Measurements from ENCODE around the gene ABCC1. TPM values are rescaled to one million over a fixed set of nuclear protein-coding genes. Genes with fewer than 3 reads are reported as not detected.

Gene ABCC1
- total RNA-seq, 2 donors from 2014 or later, result 33.4 to 87.7 TPM

DNA sequence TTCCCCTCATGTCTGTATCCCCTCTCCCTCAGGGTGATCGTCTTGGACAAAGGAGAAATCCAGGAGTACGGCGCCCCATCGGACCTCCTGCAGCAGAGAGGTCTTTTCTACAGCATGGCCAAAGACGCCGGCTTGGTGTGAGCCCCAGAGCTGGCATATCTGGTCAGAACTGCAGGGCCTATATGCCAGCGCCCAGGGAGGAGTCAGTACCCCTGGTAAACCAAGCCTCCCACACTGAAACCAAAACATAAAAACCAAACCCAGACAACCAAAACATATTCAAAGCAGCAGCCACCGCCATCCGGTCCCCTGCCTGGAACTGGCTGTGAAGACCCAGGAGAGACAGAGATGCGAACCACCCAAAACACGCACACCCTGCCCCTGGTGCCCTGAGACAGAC, 191.7 kb downstream of the ABCC1 start:
- Histone ChIP-seq H3K4me1 (replicated peaks) (no peaks in the 10 kb centered on the region), H3K36me3 (peaks cover 4 to 15% of the 10 kb centered on the region in 2 donors), H3K27me3 (replicated peaks; ENCODE audit: insufficient read depth) (no peaks in the 10 kb centered on the region), H3K9me3 (no peaks in the 10 kb centered on the region), H3K4me3 (no peak overlapping the region), H3K27ac (no peak overlapping the region)
- intact Hi-C loops (cut with DNase I), result no loop called here
- WGBS, result 93% methylated on average over 11 of the region's 11 CpGs
- TF ChIP-seq, protein P1, sequence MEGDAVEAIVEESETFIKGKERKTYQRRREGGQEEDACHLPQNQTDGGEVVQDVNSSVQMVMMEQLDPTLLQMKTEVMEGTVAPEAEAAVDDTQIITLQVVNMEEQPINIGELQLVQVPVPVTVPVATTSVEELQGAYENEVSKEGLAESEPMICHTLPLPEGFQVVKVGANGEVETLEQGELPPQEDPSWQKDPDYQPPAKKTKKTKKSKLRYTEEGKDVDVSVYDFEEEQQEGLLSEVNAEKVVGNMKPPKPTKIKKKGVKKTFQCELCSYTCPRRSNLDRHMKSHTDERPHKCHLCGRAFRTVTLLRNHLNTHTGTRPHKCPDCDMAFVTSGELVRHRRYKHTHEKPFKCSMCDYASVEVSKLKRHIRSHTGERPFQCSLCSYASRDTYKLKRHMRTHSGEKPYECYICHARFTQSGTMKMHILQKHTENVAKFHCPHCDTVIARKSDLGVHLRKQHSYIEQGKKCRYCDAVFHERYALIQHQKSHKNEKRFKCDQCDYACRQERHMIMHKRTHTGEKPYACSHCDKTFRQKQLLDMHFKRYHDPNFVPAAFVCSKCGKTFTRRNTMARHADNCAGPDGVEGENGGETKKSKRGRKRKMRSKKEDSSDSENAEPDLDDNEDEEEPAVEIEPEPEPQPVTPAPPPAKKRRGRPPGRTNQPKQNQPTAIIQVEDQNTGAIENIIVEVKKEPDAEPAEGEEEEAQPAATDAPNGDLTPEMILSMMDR (IDR thresholded peaks at IDR 0.05), result no peak
- TF ChIP-seq POLR2A (IDR thresholded peaks at IDR 0.05), result no peak
- no peak for TF ChIP-seq POLR2AphosphoS5 (IDR thresholded peaks at IDR 0.05)
- DNase-seq (ENCODE audit: low spot score), result no peak

DNA sequence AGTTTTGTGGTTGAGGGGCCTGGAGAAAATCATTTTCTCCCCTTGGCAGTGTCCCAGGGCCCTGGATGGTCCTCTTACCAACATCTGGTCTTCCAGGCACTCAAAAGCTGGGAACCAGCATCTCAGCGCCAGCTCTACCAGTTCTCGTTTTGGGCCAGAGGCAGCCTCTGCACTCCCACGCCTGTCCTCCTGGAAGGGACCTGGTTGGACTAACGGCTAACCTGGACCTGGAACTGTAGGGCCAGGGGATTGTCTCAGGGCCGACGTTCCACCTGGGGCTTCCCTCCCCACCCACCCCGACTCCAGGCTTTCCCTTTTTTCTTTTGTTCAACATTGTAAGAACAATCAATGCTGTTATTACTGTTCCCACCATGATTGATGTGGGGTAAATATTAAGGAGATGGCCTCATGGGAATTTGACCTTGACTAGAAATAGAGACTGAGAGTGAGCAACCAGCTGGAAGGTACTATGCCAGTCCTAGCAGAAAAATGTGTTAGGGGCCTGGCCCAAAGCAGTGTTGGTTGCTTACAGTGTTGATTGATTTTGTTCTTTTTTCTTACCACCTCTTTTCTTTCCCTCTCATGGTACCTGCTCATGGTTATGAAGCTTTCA, 192.5 kb downstream of the ABCC1 start:
- intact Hi-C loops (cut with DNase I), result no loop called here
- Histone ChIP-seq H3K27me3 (replicated peaks; ENCODE audit: insufficient read depth) (no peaks in the 10 kb centered on the region), H3K4me3 (no peak overlapping the region), H3K9me3 (no peaks in the 10 kb centered on the region), H3K4me1 (replicated peaks) (no peaks in the 10 kb centered on the region), H3K27ac (no peak overlapping the region), H3K36me3 (peaks cover 4 to 15% of the 10 kb centered on the region in 2 donors)
- TF ChIP-seq POLR2AphosphoS5 (IDR thresholded peaks at IDR 0.05) (no peak), POLR2A (IDR thresholded peaks at IDR 0.05) (no peak)
- TF ChIP-seq, protein P1 (IDR thresholded peaks at IDR 0.05), result no peak
- DNase-seq (ENCODE audit: low spot score), result no peak
- 83% methylated on average over 7 of the region's 7 CpGs for WGBS

DNA sequence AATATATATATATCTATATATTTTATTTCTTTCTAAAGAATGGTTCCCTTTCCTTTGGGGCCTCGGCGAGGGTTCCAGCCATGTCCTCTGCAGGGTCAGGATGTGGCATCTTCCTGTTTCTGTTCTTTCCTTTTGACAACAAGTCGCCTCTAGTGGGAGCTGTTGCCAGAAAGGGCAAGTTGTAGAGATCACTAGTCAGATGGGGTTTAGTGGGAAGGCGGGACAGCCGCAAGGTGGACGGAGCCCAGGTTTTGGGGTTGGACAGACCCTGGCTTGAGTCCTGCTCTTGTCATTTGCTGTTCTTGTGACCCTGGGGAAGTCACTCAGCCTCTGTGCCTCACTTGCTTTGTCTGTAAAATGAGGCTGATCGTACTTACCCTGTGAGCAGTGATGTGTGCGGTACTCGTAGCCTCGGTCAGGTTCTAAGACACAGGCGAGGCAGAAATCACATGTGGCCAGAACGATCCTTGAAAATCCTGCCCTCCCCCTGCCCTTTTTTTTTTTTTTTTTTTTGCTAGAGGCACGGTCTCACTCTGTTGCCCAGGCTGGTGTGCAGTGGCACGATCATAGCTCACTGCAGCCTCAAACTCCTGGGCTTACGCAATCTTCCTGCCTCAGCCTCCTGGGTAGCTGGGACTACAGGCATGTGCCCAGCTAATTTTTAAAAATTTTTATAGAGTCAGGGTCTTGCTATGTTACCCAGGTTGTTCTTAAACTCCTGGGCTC, 193.8 kb downstream of the ABCC1 start:
- WGBS, result 88% methylated on average over 15 of the region's 15 CpGs
- Histone ChIP-seq H3K27ac (no peak overlapping the region), H3K4me3 (no peak overlapping the region), H3K4me1 (replicated peaks) (no peaks in the 10 kb centered on the region), H3K36me3 (peaks cover 4 to 15% of the 10 kb centered on the region in 2 donors), H3K9me3 (no peaks in the 10 kb centered on the region), H3K27me3 (replicated peaks; ENCODE audit: insufficient read depth) (no peaks in the 10 kb centered on the region)
- TF ChIP-seq, protein P1 (IDR thresholded peaks at IDR 0.05), result no peak
- TF ChIP-seq POLR2AphosphoS5 (IDR thresholded peaks at IDR 0.05) (no peak), POLR2A (IDR thresholded peaks at IDR 0.05) (no peak)
- intact Hi-C loops (cut with DNase I), result no loop called here
- no peak for DNase-seq (ENCODE audit: low spot score)

DNA sequence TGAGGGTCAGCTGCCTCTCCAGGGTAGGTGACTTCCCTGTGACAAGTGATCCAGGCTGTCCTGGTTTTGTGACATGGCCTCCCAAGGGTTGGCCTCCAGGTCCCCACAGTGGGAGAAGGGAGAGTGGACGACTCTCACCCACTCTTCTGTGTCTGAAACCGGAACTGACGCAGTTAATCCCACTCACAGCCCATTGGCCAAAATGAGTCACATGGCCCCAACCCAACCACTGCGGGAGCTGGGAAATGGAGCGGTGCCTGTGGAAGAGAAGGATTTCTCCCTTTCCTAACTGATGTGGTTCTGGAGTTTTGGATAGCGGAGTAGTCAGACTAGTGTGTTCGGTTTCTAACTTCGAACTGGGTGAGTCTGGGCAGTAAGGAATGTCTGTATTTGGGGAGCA, 194.5 kb downstream of the ABCC1 start:
- no peak overlapping the region for H3K4me3 ChIP-seq
- peaks cover 4 to 12% of the 10 kb centered on the region in 2 donors for H3K36me3 ChIP-seq
- no peak for DNase-seq (ENCODE audit: low spot score)
- no peak overlapping the region for H3K27ac ChIP-seq
- intact Hi-C loops (cut with DNase I), result no loop called here
- no peaks in the 10 kb centered on the region for H3K9me3 ChIP-seq
- no peaks in the 10 kb centered on the region for H3K4me1 ChIP-seq (replicated peaks)
- WGBS, result 80% methylated on average over 8 of the region's 8 CpGs
- no peaks in the 10 kb centered on the region for H3K27me3 ChIP-seq (replicated peaks; ENCODE audit: insufficient read depth)
- TF ChIP-seq, protein P1 (IDR thresholded peaks at IDR 0.05), result no peak
- TF ChIP-seq POLR2A (IDR thresholded peaks at IDR 0.05), result no peak
- TF ChIP-seq POLR2AphosphoS5 (IDR thresholded peaks at IDR 0.05), result no peak

DNA sequence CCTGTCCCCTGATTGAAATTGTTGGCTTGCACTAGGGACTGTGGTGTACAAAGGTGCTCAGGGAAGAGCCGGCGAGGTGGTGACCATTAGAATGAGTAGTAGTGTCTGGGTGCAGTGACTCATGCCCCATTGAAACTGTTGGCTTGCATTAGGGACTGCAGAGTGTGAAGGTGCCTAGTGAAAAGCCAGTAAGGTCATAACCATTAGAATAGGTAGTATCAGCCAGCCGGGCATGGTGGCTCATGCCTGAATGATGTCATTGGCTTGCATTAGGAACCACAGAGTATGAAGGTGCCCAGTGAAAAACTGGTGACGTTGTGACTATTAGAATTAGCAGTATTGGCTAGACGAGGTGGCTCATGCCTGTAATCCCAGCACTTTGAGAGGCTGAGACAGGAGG, 195.0 kb downstream of the ABCC1 start:
- WGBS, result 85% methylated on average over 5 of the region's 5 CpGs
- H3K27me3 ChIP-seq (replicated peaks; ENCODE audit: insufficient read depth), result no peaks in the 10 kb centered on the region
- H3K27ac ChIP-seq, result no peak overlapping the region
- H3K9me3 ChIP-seq, result no peaks in the 10 kb centered on the region
- TF ChIP-seq POLR2AphosphoS5 (IDR thresholded peaks at IDR 0.05) (no peak), POLR2A (IDR thresholded peaks at IDR 0.05) (no peak)
- TF ChIP-seq, protein P1 (IDR thresholded peaks at IDR 0.05), result no peak
- DNase-seq (ENCODE audit: low spot score), result no peak
- H3K4me3 ChIP-seq, result no peak overlapping the region
- intact Hi-C loops (cut with DNase I), result no loop called here
- H3K4me1 ChIP-seq (replicated peaks), result no peaks in the 10 kb centered on the region
- H3K36me3 ChIP-seq, result peaks cover 4 to 8% of the 10 kb centered on the region in 2 donors
